Stimulated activated CD8-positive, alpha-beta memory T cell treated with anti-CD3 and anti-CD28 coated beads, Interleukin-12 subunit alpha, Interleukin-12 subunit beta, amount 100 ng/mL, for 4 hours (primary cell): ENCODE measurements around the gene TNNI3K.

Experiments
- DNase-seq: peaks from one replicate; pipeline ENCODE4 v3.0.0-alpha.2; 2020; ENCODE audit warnings: low read depth

Gene TNNI3K

DNA sequence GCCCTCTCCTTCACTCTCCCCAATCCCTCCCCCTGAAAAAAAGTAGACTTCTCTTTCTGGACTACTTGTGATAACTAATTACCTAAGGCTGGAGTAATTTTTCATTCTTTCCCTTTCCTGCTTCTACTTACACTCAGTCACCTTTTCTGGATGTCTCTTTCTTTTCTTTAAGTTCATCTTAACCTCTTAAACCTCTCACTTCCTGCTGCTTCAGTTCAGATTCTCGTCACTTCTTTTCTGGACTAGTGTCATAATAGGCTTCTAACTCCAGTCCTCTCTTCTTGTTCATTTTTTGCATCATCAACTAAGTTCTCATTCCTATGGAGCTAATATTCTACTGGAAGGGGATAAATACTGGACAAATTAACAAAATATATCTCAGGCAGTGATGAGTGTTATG lies 201.8 kb downstream of the TNNI3K start:
- no peak for DNase-seq

DNA sequence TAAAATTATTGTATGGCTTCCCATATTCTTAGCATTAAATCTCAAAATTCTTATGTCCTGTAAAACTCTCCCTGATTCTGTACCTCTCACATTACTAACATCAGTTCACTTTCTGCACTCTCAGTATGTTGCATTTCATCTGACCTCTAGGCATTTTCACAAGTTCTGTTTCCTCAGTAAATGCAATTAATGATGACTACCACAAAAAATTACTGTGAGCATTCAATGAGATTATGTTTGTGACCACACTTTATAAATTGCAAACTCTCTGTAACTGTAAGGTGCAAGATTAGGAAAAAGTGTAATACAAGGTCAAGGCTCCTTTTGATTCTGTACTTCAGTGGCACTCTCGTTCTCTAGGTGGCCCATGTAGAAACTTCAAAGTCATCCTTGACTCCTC lies 216.8 kb downstream of the TNNI3K start:
- no peak for DNase-seq

DNA sequence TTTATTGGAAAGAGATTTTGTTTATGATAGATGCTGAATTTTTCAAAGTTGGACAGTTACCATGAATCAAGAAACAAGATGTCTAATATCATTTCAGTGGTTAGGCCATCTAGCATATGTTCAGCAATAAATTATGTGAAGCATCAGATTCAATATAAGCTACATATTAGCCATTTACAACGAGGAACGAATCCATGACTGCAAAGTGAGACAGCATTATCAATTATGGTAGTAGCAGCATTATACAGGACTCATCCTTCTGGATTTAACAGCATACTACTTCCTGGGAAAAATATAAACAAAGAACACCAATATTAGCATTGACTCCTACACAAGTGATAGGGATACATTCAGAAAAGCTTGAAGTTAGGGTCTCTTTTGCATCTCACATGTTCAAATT lies 218.1 kb downstream of the TNNI3K start:
- DNase-seq: no peak

DNA sequence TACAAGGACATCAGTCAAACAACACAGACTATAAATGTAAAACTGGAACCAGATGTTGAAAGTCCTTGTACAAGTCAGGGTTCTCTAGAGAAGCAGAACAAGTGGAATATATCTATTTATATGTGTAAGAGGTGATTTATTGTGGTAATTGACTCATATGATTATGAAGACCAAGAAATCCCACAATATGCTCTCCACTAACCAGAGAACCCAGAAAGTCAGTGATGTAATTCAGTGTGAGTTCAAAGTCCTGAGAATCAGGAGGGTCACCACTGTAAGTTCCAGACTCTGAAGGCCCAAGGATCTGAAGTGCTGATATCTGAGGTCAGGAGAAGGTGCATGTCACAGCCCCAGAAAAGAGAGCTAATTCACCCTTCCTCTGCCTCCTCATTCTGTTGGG lies 220.2 kb downstream of the TNNI3K start:
- DNase-seq: no peak

DNA sequence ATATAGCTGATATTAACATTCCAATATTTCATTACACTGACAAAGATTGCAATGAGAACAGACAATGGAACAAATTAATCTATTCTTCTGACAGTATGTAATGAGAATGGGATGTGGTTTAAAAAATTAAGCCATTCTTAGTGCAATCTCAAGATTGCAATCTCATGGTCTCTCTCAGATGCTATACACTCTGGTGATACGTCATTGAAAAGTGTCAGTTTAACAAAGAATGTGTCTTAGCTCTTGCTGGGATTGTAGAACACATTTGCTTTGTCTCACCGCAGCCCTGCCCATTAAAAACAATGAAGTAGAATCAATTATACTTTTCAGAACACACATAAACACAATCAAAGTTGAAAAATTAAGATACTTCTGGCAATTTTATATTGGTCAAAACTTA lies 222.1 kb downstream of the TNNI3K start:
- DNase-seq: no peak

DNA sequence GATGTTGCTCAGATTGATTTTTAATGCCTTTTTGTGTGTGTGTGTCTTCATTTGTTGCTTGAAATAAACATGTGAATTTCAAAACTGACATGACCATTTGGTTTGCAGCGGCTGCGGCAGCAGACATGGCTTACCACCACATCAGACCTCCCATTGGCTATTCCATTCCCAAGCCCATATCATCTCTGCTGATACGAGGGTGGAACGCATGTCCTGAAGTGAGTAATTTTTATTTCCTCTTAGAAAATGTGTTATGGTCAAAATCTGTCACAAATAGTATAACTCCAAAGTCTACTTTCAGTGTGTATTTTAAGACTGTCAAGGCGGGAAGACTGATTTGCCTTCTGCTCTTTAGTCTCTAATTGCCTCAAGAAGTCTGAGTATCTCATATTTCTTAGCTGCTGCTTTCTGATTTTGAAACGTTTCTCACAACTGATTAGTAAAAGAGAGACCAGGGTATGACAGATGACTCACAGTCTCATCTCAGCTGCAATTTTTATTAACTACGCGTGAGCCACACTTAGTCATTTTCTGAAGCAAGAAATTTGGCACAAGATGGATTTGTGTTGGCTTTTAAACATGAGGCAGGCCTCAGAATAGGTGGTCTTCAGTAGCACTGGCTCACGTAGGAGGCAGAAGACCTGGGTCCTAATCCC lies 228.3 kb downstream of the TNNI3K start:
- DNase-seq: no peak

DNA sequence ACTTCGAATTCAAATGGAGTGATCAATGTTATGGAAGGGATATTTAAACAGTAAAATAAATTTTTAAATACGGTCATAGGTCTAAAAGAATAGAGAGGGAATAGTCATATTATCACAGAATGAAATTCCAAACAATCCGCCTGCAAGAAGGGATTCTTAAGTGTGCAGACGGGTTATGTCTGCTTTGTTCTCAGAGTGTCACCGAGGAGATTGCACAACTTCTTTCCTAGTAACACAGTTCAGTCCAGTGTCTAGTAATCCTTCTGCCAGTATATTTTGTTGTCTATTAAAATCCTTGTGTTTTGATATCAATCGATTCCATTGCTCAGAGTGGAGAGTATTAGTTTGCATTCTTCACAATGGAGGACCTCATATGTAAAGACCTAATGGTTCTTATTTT lies 228.8 kb downstream of the TNNI3K start:
- DNase-seq: no peak

DNA sequence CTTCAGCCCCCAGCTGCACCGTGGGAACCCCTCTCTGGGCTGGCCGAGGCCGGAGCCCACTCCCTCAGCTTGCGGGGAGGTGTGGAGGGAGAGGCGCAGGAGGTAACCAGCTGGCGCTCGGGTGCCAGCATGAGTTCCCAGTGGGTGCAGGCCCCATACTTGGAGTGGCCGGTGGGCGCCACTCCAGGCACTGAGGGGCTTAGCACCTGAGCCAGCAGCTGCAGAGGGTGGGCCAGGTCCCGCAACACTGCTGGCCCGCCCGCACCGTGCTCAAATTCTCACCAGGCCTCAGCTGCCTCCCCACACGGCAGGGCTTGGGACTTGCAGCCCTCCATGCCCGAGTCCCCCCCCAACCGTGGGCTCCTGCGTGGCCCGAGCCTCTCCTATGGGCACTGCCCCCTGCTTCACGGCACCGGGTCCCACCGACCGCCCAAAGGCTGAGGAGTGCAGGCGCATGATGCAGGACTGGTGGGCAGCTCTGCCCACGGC lies 230.1 kb downstream of the TNNI3K start:
- DNase-seq: no peak

DNA sequence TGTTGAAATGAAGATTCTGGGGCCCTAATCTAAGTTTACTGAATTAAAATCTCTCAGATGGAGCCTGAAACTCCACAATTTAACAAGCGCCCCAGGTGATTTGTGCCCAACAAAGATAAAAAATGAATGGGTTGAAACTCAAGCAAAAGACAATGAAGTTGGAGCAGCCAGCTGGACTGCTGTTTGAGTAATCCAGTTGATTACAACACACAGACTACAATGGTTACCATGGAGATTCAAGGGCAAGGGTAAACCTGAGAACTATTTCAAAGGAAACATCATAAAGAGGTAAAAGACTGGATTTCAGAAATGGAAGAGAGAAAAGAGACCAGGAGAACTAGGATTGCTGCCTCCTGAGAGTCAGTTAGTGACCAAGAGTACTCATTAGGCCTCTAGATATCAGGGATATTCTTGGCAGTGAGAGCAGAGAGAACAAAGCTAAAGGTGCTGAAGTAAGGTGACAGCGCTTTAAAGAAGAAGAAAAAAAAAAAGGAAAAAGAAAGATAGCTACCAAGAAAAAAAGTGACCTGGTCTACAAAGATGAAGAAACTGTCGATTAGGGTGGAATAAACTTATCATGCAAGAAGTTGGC lies 232.7 kb downstream of the TNNI3K start:
- DNase-seq: no peak

DNA sequence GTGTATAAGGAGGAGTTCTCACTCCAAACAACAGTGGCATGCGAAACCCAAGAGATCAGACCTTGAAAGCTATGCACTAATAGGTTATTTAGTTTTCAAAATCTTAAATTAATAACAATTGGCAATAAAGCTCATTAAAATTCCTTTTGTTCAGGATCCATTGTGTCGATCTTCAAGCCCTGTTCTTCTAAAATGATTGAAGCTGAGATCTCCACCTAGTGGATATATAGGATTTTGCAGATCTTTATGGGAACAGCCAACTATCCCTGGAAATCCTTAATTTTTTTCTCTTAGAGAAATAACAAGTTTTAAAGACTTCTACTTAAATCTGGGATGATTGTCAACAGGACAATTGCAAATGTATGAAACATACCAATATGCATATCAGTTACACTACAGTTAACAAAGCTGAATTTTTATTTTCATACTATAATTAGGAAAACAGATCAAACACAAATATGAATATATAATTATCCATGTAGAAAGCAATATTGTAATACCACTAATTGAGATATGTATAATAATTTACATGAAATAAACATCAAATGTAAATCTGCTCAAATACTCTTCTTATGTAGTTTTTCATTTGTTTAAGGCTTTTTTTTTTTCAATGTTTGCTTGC lies 233.9 kb downstream of the TNNI3K start:
- no peak for DNase-seq

DNA sequence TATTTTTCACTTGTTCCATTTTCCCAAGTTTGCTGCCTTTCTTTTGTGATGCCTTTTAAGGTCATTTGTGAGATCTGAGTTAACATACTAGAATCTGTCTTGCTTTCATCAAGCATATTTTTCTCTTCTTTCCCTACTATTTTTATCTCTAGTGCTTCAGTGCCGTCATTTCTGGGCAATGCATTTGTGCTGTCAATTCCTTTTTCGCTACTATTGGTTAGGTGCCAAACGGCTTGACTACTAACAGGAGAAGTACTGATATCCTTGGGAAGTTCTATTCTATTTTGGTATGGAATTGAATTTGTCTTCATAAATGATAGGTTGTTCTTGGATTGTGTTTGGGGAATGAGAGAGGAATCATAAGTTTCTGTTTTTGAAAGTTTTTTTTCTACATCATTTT lies 235.1 kb downstream of the TNNI3K start:
- DNase-seq: no peak

DNA sequence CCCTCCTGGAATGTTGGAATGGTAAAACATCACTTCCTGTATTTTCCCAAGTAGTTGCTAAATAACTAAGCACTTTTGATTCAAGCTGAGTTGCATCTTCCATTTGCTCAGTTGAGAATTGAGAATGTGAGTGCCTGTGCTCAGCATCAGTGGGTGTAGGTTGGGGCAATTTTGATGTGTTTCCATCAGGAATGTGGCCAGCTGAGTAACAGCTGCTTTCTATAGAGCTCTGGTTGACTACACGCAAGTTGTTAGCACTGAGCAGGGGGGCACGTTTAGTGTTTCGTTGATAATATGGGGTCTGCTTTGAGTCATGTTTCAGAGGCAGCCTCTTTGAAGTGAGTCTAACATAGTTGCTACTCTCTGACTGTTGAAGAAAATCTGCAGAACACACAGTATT lies 235.7 kb downstream of the TNNI3K start:
- DNase-seq: no peak

DNA sequence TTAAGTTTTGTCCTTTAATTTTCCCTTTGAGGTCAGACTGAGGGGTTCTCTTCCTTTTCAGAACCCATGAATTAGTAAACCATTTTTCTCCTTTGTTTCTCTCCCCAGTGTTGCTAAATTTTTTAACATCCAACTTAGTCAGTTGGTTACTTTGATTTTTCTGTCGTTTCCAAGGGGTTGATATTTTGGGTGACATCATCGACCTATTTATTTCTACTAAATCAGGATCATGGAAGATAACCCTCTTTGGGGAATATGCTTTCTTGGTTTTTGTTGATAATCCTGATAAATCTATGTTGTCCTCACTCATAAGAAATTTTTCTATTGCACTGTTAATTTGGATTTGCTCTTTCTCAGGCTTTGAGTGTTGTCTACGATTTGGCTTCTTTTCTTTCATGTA lies 236.3 kb downstream of the TNNI3K start:
- DNase-seq: no peak

DNA sequence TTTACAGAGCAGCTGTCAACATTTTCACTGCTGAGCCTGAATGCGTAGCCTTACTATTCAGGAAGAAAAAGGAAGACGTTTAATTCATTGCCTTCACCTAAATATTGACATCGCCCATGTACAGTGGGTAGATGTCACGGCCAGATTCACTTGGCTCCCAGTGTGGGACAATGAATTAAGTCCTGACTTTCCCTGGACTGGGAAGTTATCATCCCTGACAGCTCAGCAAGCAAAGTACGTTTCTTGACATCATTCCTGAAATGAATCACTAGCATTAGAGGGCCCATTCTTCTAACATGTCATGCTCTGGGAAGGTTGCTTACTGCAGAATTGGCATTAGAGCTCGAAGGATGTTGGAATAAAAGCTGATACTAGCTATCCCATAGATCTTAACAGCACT lies 239.4 kb downstream of the TNNI3K start:
- no peak for DNase-seq

DNA sequence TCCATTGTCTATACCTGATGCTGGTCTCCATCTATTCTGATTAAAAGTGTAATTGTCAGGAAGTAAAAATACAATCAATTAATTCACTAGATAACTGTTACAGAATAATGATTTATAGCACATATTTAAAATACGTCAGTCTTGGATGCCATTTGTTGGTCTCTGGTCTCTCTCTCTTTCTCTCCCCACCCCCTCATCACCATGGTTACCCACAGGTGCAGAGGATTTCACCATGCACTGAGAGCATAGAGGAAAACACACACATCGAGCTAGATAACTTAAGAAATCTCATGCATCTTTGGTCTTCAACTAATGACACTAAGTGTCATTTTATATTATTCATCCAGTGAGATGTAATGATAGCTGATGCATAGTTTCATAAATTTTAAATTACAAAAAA lies 243.8 kb downstream of the TNNI3K start:
- no peak for DNase-seq

DNA sequence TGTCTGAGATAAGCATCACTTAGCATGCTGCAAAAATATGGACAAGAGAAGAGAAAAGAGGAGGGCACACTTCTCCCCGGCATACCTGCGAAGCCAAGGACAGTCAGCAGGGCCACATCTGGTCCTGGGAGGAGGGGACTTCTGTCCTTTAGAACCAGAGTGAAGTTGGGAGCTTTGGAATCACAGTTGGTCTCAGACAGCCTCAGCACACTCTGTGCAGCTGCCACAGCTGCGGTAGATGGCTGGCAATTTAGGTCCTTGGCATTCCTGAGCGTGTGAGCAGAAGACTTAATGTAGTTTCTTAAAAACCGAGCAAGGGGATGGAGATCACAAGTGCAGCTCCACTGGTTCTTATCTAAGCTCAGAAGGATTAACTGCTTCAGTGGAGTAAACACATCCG lies 244.9 kb downstream of the TNNI3K start:
- DNase-seq: no peak

DNA sequence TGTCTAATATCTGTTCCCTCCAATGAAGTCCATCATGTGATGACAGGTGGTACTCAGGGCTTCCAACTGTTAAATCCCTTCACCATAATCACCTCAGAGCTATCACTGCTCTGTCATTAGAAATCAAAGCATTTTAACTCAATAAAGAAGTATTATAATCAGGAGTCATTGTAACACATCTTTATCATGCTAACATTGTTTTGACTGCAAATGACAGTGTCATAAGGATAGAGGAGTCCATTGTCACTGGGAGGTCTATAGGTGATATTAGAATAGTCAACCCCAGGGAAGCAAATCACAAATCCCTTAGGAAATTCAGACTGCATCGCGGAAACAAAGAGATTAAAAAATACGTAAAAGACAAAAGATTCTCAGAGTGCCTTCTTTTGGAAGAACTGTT lies 246.4 kb downstream of the TNNI3K start:
- DNase-seq: no peak

DNA sequence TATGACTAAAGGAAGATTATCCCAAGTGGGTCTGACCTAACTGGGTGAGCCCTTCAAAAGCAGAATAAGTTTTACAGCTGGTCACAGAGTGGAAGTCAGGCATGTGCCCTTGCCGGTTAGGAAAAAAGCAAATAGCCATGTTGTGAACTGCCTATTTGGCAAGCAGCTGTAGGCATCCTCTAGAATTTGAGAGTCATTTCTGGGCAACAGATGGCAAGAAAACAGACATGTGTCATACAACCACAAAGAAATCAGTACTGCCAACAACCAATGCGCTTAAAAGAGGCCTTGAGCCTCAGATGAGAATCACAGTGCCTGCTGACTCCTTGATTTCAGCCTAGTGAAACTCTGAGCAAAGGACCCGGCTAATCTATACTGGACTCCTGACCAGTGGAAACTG lies 250.4 kb downstream of the TNNI3K start:
- no peak for DNase-seq

DNA sequence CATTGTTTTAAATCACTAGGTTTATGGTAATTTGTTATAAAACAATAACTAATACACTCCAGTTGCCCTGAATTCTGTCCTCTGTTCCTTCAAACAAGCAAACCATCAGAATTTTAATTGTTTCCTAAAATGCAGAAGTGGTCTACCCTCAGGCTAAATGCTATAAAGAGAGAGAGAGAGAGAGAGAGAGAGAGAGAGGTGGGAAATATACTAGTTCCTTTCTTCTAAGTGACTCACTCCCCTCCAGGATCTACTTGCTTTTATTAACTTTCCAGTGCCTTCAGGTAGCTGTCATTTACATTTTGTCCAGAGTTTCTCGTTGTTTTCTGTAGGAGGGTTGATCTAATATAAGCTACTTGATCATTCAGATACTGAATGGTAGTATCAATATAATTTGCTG lies 250.8 kb downstream of the TNNI3K start:
- DNase-seq: no peak

DNA sequence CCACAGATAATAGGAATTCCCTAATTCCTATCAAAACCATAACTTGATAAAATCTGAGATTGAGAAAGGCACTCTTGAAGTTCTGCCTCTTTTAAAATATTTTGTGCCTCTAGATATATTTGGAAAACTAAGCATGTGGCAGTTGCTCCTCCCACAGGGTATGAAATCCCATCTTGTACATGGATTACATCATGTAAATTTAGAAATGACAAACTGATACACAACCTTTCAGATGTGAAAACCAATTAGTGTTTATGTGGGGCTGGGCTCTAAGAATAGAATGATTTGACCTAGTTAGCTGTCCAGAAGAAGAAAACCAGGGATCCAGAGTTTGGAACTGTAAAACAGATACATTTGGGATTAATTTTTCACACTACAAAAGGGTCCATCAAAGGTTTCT lies 261.5 kb downstream of the TNNI3K start:
- DNase-seq: no peak

DNA sequence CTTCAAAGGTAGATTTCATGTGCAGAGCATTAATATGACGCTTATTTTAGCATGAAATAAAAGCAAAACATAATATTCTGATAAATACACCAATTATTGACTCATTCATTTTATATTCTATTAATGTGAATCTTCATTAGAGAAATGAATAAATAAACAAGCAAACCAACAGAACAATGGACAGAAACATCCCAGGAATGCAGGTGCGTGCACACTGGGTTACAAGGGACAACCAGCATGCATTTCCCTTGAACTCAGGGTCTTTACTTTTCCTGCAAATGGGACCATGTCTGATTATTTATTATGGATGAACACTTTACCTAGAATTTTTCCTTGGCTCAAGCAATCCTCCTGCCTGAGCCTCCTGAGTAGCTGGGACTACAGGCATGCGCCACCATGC lies 263.7 kb downstream of the TNNI3K start:
- no peak for DNase-seq

DNA sequence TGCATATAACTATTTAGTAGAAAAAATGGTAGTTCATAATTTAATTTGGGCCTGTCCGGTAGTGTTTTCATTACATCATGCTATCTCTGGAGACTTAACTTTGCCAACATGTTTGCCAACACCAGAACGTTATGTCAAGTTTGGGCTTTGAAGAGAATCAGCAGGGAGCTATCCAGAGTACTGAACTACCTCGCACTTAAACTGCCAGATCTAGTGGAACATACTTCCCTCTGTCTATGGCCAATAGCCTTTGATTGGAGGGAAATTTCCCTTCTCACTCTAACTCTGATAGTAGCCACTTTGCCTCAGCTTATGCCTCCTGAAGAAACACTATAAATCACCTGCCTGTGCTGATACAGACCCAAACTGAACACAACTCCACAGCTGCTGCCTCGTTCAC lies 267.2 kb downstream of the TNNI3K start:
- no peak for DNase-seq

DNA sequence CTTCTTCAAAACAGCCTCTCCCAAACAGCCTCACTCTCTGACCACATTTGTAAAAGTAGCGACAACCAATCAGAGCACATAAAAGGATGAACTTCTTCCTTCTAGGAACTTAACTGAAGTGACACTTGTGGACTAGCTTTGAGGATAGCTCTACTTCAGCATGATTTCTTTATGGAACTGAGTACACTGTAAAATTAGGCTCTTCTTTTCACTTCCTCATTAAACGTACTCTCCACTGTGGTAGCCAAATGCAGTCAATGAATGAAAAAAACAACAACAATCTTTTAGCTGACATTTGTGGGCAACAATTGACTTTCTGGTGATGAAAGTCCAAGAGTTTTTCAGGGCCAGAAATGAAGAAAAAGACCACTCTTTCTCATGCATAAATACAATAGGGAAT lies 267.7 kb downstream of the TNNI3K start:
- no peak for DNase-seq
